Measurements from ENCODE around the gene ASMTL. TPM values are rescaled to one million over a fixed set of nuclear protein-coding genes. Genes with fewer than 3 reads are reported as not detected.

ASMTL gene
- polyA plus RNA-seq, 1 donor (not counting 4 experiments of a cell fraction or from before 2014, with no cell fraction given), result 13.8 TPM

DNA sequence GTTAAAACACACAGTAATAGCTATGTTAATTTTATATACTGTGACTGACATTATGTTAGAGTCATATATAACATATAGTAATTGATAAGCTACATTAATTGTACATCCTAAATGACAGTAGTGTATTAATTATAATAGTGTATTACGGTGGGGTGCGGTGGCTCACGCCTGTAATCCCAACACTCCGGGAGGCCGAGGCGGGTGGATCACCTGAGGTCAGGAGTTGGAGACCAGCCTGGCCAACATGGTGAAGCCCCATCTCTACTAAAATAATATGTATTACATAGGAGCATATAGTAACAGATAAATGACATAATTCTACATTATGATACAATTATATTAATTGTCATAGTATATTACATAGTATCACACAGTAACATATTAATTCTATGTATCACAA, 12.2 kb downstream of the ASMTL start:
- Histone ChIP-seq H3K36me3 (ENCODE audit: control insufficient read depth in 2 of 2, extremely low read depth in 1 of 2, insufficient read depth in 2 of 2, low read length in 2 of 2) (peaks cover 3 to 5% of the 10 kb centered on the region in 2 experiments), H3K79me2 (ENCODE audit: control insufficient read depth, insufficient read depth, low read length) (peaks cover 5% of the 10 kb centered on the region), H2AFZ (ENCODE audit: control insufficient read depth, low read length) (no peak overlapping the region), H4K20me1 (ENCODE audit: control insufficient read depth, extremely low read depth, insufficient read depth, low read length) (no peaks in the 10 kb centered on the region), H3K27ac (ENCODE audit: control insufficient read depth, insufficient read depth, low read length) (no peak overlapping the region), H3K9me3 (ENCODE audit: control insufficient read depth, low read depth, low read length) (peaks cover 5% of the 10 kb centered on the region), H3K4me1 (ENCODE audit: control insufficient read depth, extremely low read depth, insufficient read depth, low read length) (no peaks in the 10 kb centered on the region), H3K9ac (ENCODE audit: control insufficient read depth, extremely low read depth, insufficient read depth, low read length) (no peak overlapping the region), H3K4me2 (ENCODE audit: control insufficient read depth, extremely low read depth, insufficient read depth, low read depth, low read length) (no peak overlapping the region), H3K27me3 (ENCODE audit: control insufficient read depth, extremely low read depth, insufficient read depth, low read length) (no peaks in the 10 kb centered on the region), H3K4me3 (ENCODE audit: control insufficient read depth in 2 of 3, extremely low read depth in 1 of 3, insufficient read depth in 2 of 3, low read depth in 1 of 3, low read length in 3 of 3) (no peak overlapping the region), H3K9me1 (ENCODE audit: control insufficient read depth, extremely low read depth, insufficient read depth, low read length) (no peaks in the 10 kb centered on the region)
- DNase-seq (ENCODE audit: low read depth, low spot score), result no peak
- no peak for FAIRE-seq
- dilution Hi-C loops (cut with MboI; ENCODE audit: extremely low pct_ligation_motif_present, low sequenced_read_pairs), result no loop called here
- TF ChIP-seq EZH2 (IDR thresholded peaks at IDR 0.05; ENCODE audit: low read length), result no peak
- TF ChIP-seq, protein P1, sequence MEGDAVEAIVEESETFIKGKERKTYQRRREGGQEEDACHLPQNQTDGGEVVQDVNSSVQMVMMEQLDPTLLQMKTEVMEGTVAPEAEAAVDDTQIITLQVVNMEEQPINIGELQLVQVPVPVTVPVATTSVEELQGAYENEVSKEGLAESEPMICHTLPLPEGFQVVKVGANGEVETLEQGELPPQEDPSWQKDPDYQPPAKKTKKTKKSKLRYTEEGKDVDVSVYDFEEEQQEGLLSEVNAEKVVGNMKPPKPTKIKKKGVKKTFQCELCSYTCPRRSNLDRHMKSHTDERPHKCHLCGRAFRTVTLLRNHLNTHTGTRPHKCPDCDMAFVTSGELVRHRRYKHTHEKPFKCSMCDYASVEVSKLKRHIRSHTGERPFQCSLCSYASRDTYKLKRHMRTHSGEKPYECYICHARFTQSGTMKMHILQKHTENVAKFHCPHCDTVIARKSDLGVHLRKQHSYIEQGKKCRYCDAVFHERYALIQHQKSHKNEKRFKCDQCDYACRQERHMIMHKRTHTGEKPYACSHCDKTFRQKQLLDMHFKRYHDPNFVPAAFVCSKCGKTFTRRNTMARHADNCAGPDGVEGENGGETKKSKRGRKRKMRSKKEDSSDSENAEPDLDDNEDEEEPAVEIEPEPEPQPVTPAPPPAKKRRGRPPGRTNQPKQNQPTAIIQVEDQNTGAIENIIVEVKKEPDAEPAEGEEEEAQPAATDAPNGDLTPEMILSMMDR (optimal IDR thresholded peaks at IDR 0.05 in 1 of 3, IDR thresholded peaks at IDR 0.05 in 1 of 3, conservative IDR thresholded peaks at IDR 0.05 in 1 of 3; ENCODE audit: extremely low read depth in 1 of 3, insufficient read depth in 2 of 3, low read length in 3 of 3), result no peak

DNA sequence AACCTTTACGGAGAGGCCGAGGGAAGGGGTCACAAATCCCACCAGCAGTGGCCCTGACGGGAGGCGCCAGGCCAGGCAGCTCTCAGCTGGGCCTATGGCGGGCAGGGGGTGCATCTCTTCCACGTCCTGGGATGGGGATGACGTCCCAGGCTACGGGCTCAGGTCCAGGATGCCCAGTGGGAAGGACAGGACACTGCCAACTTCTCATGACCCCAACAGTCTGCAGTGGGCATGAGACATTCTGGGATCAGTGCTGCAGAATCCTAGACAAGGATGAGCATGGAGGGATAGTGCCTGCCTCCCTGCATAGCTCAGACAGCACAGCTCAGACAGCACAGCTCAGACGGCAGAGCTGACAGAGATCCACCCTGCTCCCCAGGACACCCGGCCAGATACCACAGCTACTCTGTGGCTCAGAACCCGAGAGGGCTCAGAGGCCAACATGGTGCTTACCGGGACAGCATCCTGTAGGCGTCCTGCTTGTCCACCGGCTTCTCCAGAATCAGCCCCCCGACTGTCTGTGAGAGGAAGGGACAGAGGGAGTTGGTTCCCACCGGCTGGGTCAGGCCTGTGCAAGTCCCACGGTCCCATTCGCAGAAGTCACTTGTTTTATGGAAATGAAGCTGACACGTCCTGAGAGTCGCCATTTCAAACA, 17.3 kb downstream of the ASMTL start:
- H3K36me3 ChIP-seq (ENCODE audit: control insufficient read depth in 2 of 2, extremely low read depth in 1 of 2, insufficient read depth in 2 of 2, low read length in 2 of 2), result peaks cover 3 to 17% of the 10 kb centered on the region in 2 experiments

More for the DNA sequence above, 17.3 kb downstream of the ASMTL start:
- DNase-seq (ENCODE audit: low read depth, low spot score), result no peak
- H3K9ac ChIP-seq (ENCODE audit: control insufficient read depth, extremely low read depth, insufficient read depth, low read length), result no peak overlapping the region
- dilution Hi-C loops (cut with MboI; ENCODE audit: extremely low pct_ligation_motif_present, low sequenced_read_pairs), result no loop called here
- no peak for TF ChIP-seq EZH2 (IDR thresholded peaks at IDR 0.05; ENCODE audit: low read length)
- TF ChIP-seq, protein P1 (optimal IDR thresholded peaks at IDR 0.05 in 1 of 3, IDR thresholded peaks at IDR 0.05 in 1 of 3, conservative IDR thresholded peaks at IDR 0.05 in 1 of 3; ENCODE audit: extremely low read depth in 1 of 3, insufficient read depth in 2 of 3, low read length in 3 of 3), result no peak
- no peak for FAIRE-seq
- no peak overlapping the region for H3K4me2 ChIP-seq (ENCODE audit: control insufficient read depth, extremely low read depth, insufficient read depth, low read depth, low read length)
- H3K79me2 ChIP-seq (ENCODE audit: control insufficient read depth, insufficient read depth, low read length), result no peaks in the 10 kb centered on the region
- no peaks in the 10 kb centered on the region for H4K20me1 ChIP-seq (ENCODE audit: control insufficient read depth, extremely low read depth, insufficient read depth, low read length)
- H3K27me3 ChIP-seq (ENCODE audit: control insufficient read depth, extremely low read depth, insufficient read depth, low read length), result no peaks in the 10 kb centered on the region
- H3K9me1 ChIP-seq (ENCODE audit: control insufficient read depth, extremely low read depth, insufficient read depth, low read length), result no peaks in the 10 kb centered on the region
- no peaks in the 10 kb centered on the region for H3K4me1 ChIP-seq (ENCODE audit: control insufficient read depth, extremely low read depth, insufficient read depth, low read length)
- H3K9me3 ChIP-seq (ENCODE audit: control insufficient read depth, low read depth, low read length), result no peaks in the 10 kb centered on the region
- no peak overlapping the region for H3K27ac ChIP-seq (ENCODE audit: control insufficient read depth, insufficient read depth, low read length)
- no peak overlapping the region for H3K4me3 ChIP-seq (ENCODE audit: control insufficient read depth in 2 of 3, extremely low read depth in 1 of 3, insufficient read depth in 2 of 3, low read depth in 1 of 3, low read length in 3 of 3)
- H2AFZ ChIP-seq (ENCODE audit: control insufficient read depth, low read length), result no peak overlapping the region
